Stomach (tissue), 9 donors: Measurements from ENCODE around the gene RGSL1. TPM values are rescaled to one million over a fixed set of nuclear protein-coding genes. Genes with fewer than 3 reads are reported as not detected.

Source experiments
- DNase-seq, 2 donors: peaks; one replicate each; pipeline versions ENCODE4 v3.0.0 to v3.0.0-alpha.2; 2013 to 2019
- H3K27ac ChIP-seq, 5 donors: fragments of 200-600 bp in 4 of 5; sonication (generic) in 4 of 5; one replicate each; pipeline ENCODE4 v1.5.1; 2013 to 2019; ENCODE audit warnings: mild to moderate bottlenecking in 1 of 5, moderate library complexity in 1 of 5
- H3K27me3 ChIP-seq, 3 donors: fragments of 200-600 bp; sonication (generic); one replicate each; pipeline ENCODE4 v1.5.1; 2017 to 2019; ENCODE audit warnings: mixed run types in 1 of 3
- H3K36me3 ChIP-seq, 4 donors: fragments of 200-600 bp; sonication (generic); 1 replicate in 3 of 4; 2 replicates in 1 of 4; pipeline ENCODE4 v1.5.1; 2016 to 2019
- H3K4me1 ChIP-seq, 4 donors: fragments of 200-600 bp; sonication (generic); one replicate each; pipeline ENCODE4 v1.5.1; 2016 to 2019
- H3K4me3 ChIP-seq, 4 donors: fragments of 200-600 bp; sonication (generic) in 3 of 4; one replicate each; pipeline ENCODE4 v1.5.1; 2016 to 2019; ENCODE audit warnings: mild to moderate bottlenecking in 1 of 4
- H3K9me3 ChIP-seq, 4 donors: fragments of 200-600 bp; sonication (generic); one replicate each; pipeline ENCODE4 v1.5.1; 2016 to 2019
- CTCF ChIP-seq, 7 experiments: fragments of 450-650 bp in 4 of 7; fragments of 200-600 bp in 3 of 7; sonication (generic) in 3 of 7; IDR thresholded peaks; one replicate each; pipeline ENCODE4 v1.5.1; 2016 to 2019; ENCODE audit warnings: antibody characterized with exemption in 7 of 7, control low read depth in 2 of 7, mild to moderate bottlenecking in 1 of 7
- EP300 ChIP-seq: sonication (generic); formaldehyde crosslinking; IDR thresholded peaks from one replicate; pipeline ENCODE4 v1.6.1; 2017; ENCODE audit warnings: antibody characterized with exemption
- POLR2A ChIP-seq, 4 donors: fragments of 450-650 bp; IDR thresholded peaks; one replicate each; pipeline ENCODE4 v1.6.1; 2016; ENCODE audit warnings: antibody characterized with exemption in 4 of 4, control low read depth in 2 of 4, mild to moderate bottlenecking in 1 of 4, moderate library complexity in 1 of 4
- POLR2AphosphoS5 ChIP-seq, 3 donors: sonication (generic); formaldehyde crosslinking; IDR thresholded peaks; one replicate each; pipeline ENCODE4 v1.6.1; 2016; ENCODE audit warnings: antibody characterized with exemption in 3 of 3
- WGBS, 5 donors: extraction: QIAGEN DNeasy Blood & Tissue Kit in 3 of 5; methylation state at CpG; one replicate each; pipeline versions ENCODE4 v1.1.5 to v1.1.7; 2013 to 2018; 5-methylcytosine and 5-hydroxymethylcytosine counted together
- intact Hi-C: fragments of 100-400 bp; cut with DNase I; formaldehyde crosslinking; loops from one replicate; pipeline ENCODE4 v1.15.1; 2023; ENCODE audit warnings: low total_unique reads
- polyA plus RNA-seq, 3 donors: library from polyadenylated mRNA; stranded (reverse); fragments of 200-250 nt; gene quantifications; one replicate each; pipeline ENCODE4 v1.2.3, GENCODE V29; 2013
- total RNA-seq, 5 donors: library from RNA; depleted of rRNA; stranded (reverse); fragments of >200 nt; gene quantifications; one replicate each; pipeline versions ENCODE4 v1.1.0 to v1.2.3, GENCODE V29; 2014 to 2016
- donor health status: healthy with polysubstance abuse.
- donor health status: Bipolar disorder and iron deficiency.
- donor health status: healthy.

The RGSL1 gene
- total and polyA plus RNA-seq, 8 donors: not detected

- no peaks in the 10 kb centered on the region for H3K27me3 ChIP-seq
- WGBS, 5 donors: 23 to 54% (median 36%) methylated on average over 3 of the region's 3 CpGs
- no peaks in the 10 kb centered on the region for H3K4me1 ChIP-seq
- no peak overlapping the region for H3K4me3 ChIP-seq
- no peaks in the 10 kb centered on the region for H3K36me3 ChIP-seq
- H3K9me3 ChIP-seq: no peaks in the 10 kb centered on the region
- no peak for DNase-seq
- TF ChIP-seq CTCF (IDR thresholded peaks at IDR 0.05): no peak
- TF ChIP-seq POLR2AphosphoS5 (IDR thresholded peaks at IDR 0.05): no peak
- TF ChIP-seq EP300: no peak
- TF ChIP-seq POLR2A (IDR thresholded peaks at IDR 0.05): no peak
- H3K27ac ChIP-seq: no peak overlapping the region
- intact Hi-C loops: no loop called here
Observed at GRCh38 chr1:182457844-182458243, 7.9 kb downstream of the RGSL1 start.

GRCh38 chr1:182459949-182460348 lies 10.0 kb downstream of the RGSL1 start:
- Histone ChIP-seq H3K27ac (no peak overlapping the region), H3K36me3 (no peaks in the 10 kb centered on the region), H3K4me3 (no peak overlapping the region), H3K4me1 (no peaks in the 10 kb centered on the region), H3K9me3 (no peaks in the 10 kb centered on the region), H3K27me3 (no peaks in the 10 kb centered on the region)
- no peak for TF ChIP-seq POLR2A (IDR thresholded peaks at IDR 0.05)
- DNase-seq: no peak
- 75 to 81% (median 79%) methylated on average over 3 of the region's 3 CpGs for WGBS, 5 donors
- intact Hi-C loops: no loop called here

GRCh38 chr1:182460550-182460951 lies 10.6 kb downstream of the RGSL1 start:
- TF ChIP-seq CTCF (IDR thresholded peaks at IDR 0.05) (no peak), POLR2AphosphoS5 (IDR thresholded peaks at IDR 0.05) (no peak), EP300 (no peak), POLR2A (IDR thresholded peaks at IDR 0.05) (no peak)
- Histone ChIP-seq H3K27me3 (no peaks in the 10 kb centered on the region), H3K9me3 (no peaks in the 10 kb centered on the region), H3K27ac (no peak overlapping the region), H3K4me3 (no peak overlapping the region), H3K4me1 (no peaks in the 10 kb centered on the region), H3K36me3 (no peaks in the 10 kb centered on the region)
- intact Hi-C loops: no loop called here
- no peak for DNase-seq

- no peak for DNase-seq
- Histone ChIP-seq H3K4me3 (no peak overlapping the region), H3K36me3 (no peaks in the 10 kb centered on the region), H3K27me3 (peaks cover 0 to 4% (median 0%) of the 10 kb centered on the region in 3 donors), H3K9me3 (peaks cover 0 to 15% (median 13%) of the 10 kb centered on the region in 4 donors), H3K27ac (no peak overlapping the region), H3K4me1 (no peaks in the 10 kb centered on the region)
- intact Hi-C loops: no loop called here
- TF ChIP-seq CTCF (IDR thresholded peaks at IDR 0.05) (no peak), POLR2AphosphoS5 (IDR thresholded peaks at IDR 0.05) (no peak), EP300 (no peak), POLR2A (IDR thresholded peaks at IDR 0.05) (no peak)
- 87 to 93% (median 91%) methylated on average over 4 of the region's 4 CpGs for WGBS, 5 donors
Observed at GRCh38 chr1:182473556-182473955, 23.6 kb downstream of the RGSL1 start.

- H3K4me1 ChIP-seq: no peaks in the 10 kb centered on the region
- WGBS, 5 donors: 70 to 81% (median 76%) methylated on average over 2 of the region's 2 CpGs
- H3K27me3 ChIP-seq: peaks cover 0 to 4% (median 0%) of the 10 kb centered on the region in 3 donors
- H3K4me3 ChIP-seq: no peak overlapping the region
- intact Hi-C loops: no loop called here
- H3K36me3 ChIP-seq: no peaks in the 10 kb centered on the region
- H3K9me3 ChIP-seq: peaks cover 0 to 24% (median 18%) of the 10 kb centered on the region in 4 donors
- no peak for DNase-seq
- TF ChIP-seq CTCF (IDR thresholded peaks at IDR 0.05) (no peak), POLR2A (IDR thresholded peaks at IDR 0.05) (no peak), EP300 (no peak), POLR2AphosphoS5 (IDR thresholded peaks at IDR 0.05) (no peak)
- H3K27ac ChIP-seq: no peak overlapping the region
Observed at GRCh38 chr1:182476625-182477024, 26.7 kb downstream of the RGSL1 start.
